Activated CD4-positive, alpha-beta T cell treated with anti-CD3 and anti-CD28 coated beads, Interleukin-2, Interleukin-6, amounts not matched to agents 100 ng/mL and 50 ng/mL, durations not matched to agents 16 hours and 8 hours (primary cell): ENCODE data around the gene UEVLD.

Source experiments
- DNase-seq: peaks from one replicate; pipeline ENCODE4 v3.0.0-alpha.2; 2020

Gene UEVLD

GRCh38 chr11:18495271-18495670, 93.3 kb downstream of the UEVLD start:
- DNase-seq = no peak

- no peak for DNase-seq
Observed at GRCh38 chr11:18493310-18493709, 95.2 kb downstream of the UEVLD start.

GRCh38 chr11:18492888-18493287, 95.6 kb downstream of the UEVLD start:
- DNase-seq = no peak

- DNase-seq = no peak
Observed at GRCh38 chr11:18491924-18492323, 96.6 kb downstream of the UEVLD start.

- DNase-seq = no peak
Observed at GRCh38 chr11:18490736-18491485, 97.6 kb downstream of the UEVLD start.

- DNase-seq = no peak
Observed at GRCh38 chr11:18490319-18490718, 98.2 kb downstream of the UEVLD start.

- DNase-seq = no peak
Observed at GRCh38 chr11:18485913-18486528, 102.5 kb downstream of the UEVLD start.
